ENCODE data around the gene CDH26.

CDH26 gene

GRCh38 chr20:60050193-60050947 is 92.1 kb downstream of the CDH26 start:
- WGBS = 79% methylated on average over 13 of the region's 13 CpGs

GRCh38 chr20:60051911-60052310 is 93.7 kb downstream of the CDH26 start:
- Histone ChIP-seq H3K9me3 (ENCODE audit: control insufficient read depth, low read length) (no peaks in the 10 kb centered on the region), H3K4ac (ENCODE audit: low read depth in 1 of 2, low read length in 2 of 2) (no peak overlapping the region)
- 85% methylated on average over 3 of the region's 3 CpGs for WGBS

More at GRCh38 chr20:60050193-60050947, 92.1 kb downstream of the CDH26 start:
- Histone ChIP-seq H2AFZ (ENCODE audit: low read depth, low read length) (no peak overlapping the region), H3K9me3 (ENCODE audit: control insufficient read depth, low read length) (no peaks in the 10 kb centered on the region), H3K4me2 (ENCODE audit: low read length, poor library complexity, severe bottlenecking) (no peak overlapping the region), H2BK15ac (ENCODE audit: low read depth, poor library complexity, severe bottlenecking) (no peak overlapping the region), H3K14ac (ENCODE audit: low read length in 2 of 2) (no peak overlapping the region), H3K4me3 (ENCODE audit: insufficient read depth in 1 of 2, low read depth in 1 of 2, low read length in 2 of 2) (no peak overlapping the region), H3K4me1 (ENCODE audit: control insufficient read depth, insufficient read depth, low read depth, low read length) (peaks cover 5% of the 10 kb centered on the region), H2AK5ac (ENCODE audit: low read length, severe bottlenecking) (no peak overlapping the region), H3K9ac (ENCODE audit: low read length) (no peak overlapping the region), H2BK120ac (ENCODE audit: low read depth, low read length) (no peak overlapping the region), H3K4ac (ENCODE audit: low read depth in 1 of 2, low read length in 2 of 2) (no peak overlapping the region), H4K8ac (ENCODE audit: low read length) (no peak overlapping the region), H3K23ac (ENCODE audit: low read length in 2 of 2) (no peak overlapping the region), H2BK5ac (ENCODE audit: low read depth, low read length, poor library complexity, severe bottlenecking) (no peak overlapping the region), H2BK12ac (ENCODE audit: low read length in 2 of 2) (no peak overlapping the region), H3K27me3 (ENCODE audit: control insufficient read depth in 1 of 2, insufficient read depth in 1 of 2, low read length in 2 of 2) (peaks cover 0 to 39% of the 10 kb centered on the region in 2 experiments), H3K27ac (ENCODE audit: low read length, poor library complexity, severe bottlenecking) (no peak overlapping the region), H4K91ac (ENCODE audit: low read length) (no peak overlapping the region), H3K36me3 (ENCODE audit: control insufficient read depth in 1 of 2, insufficient read depth in 2 of 2, low read depth in 1 of 2, low read length in 2 of 2) (no peaks in the 10 kb centered on the region), H3K79me1 (replicated peaks; ENCODE audit: low read length, poor library complexity, severe bottlenecking) (no peaks in the 10 kb centered on the region), H3K18ac (ENCODE audit: low read depth in 1 of 2, low read length in 2 of 2) (no peak overlapping the region)
- no peak for DNase-seq

GRCh38 chr20:60052322-60052721 is 94.1 kb downstream of the CDH26 start:
- Histone ChIP-seq H3K4ac (ENCODE audit: low read depth in 1 of 2, low read length in 2 of 2) (no peak overlapping the region), H2AFZ (ENCODE audit: low read depth, low read length) (no peak overlapping the region), H3K14ac (ENCODE audit: low read length in 2 of 2) (no peak overlapping the region), H2BK120ac (ENCODE audit: low read depth, low read length) (no peak overlapping the region), H3K4me2 (ENCODE audit: low read length, poor library complexity, severe bottlenecking) (no peak overlapping the region), H3K18ac (ENCODE audit: low read depth in 1 of 2, low read length in 2 of 2) (no peak overlapping the region), H4K91ac (ENCODE audit: low read length) (no peak overlapping the region), H3K27ac (ENCODE audit: low read length, poor library complexity, severe bottlenecking) (no peak overlapping the region), H3K9ac (ENCODE audit: low read length) (no peak overlapping the region), H3K79me1 (replicated peaks; ENCODE audit: low read length, poor library complexity, severe bottlenecking) (no peaks in the 10 kb centered on the region), H2BK5ac (ENCODE audit: low read depth, low read length, poor library complexity, severe bottlenecking) (no peak overlapping the region), H2AK5ac (ENCODE audit: low read length, severe bottlenecking) (no peak overlapping the region), H3K4me3 (ENCODE audit: insufficient read depth in 1 of 2, low read depth in 1 of 2, low read length in 2 of 2) (no peak overlapping the region), H3K9me3 (ENCODE audit: control insufficient read depth, low read length) (no peaks in the 10 kb centered on the region), H4K8ac (ENCODE audit: low read length) (no peak overlapping the region), H2BK12ac (ENCODE audit: low read length in 2 of 2) (no peak overlapping the region), H2BK15ac (ENCODE audit: low read depth, poor library complexity, severe bottlenecking) (no peak overlapping the region), H3K4me1 (ENCODE audit: control insufficient read depth, insufficient read depth, low read depth, low read length) (peaks cover 6% of the 10 kb centered on the region), H3K23ac (ENCODE audit: low read length in 2 of 2) (no peak overlapping the region), H3K36me3 (ENCODE audit: control insufficient read depth in 1 of 2, insufficient read depth in 2 of 2, low read depth in 1 of 2, low read length in 2 of 2) (no peaks in the 10 kb centered on the region), H3K27me3 (ENCODE audit: control insufficient read depth in 1 of 2, insufficient read depth in 1 of 2, low read length in 2 of 2) (peaks cover 0 to 46% of the 10 kb centered on the region in 2 experiments)
- DNase-seq = no peak
- WGBS = 74% methylated on average over 3 of the region's 3 CpGs

More at GRCh38 chr20:60051911-60052310, 93.7 kb downstream of the CDH26 start:
- Histone ChIP-seq H3K36me3 (ENCODE audit: control insufficient read depth in 1 of 2, insufficient read depth in 2 of 2, low read depth in 1 of 2, low read length in 2 of 2) (no peaks in the 10 kb centered on the region), H3K23ac (ENCODE audit: low read length in 2 of 2) (no peak overlapping the region), H2BK12ac (ENCODE audit: low read length in 2 of 2) (no peak overlapping the region), H2BK15ac (ENCODE audit: low read depth, poor library complexity, severe bottlenecking) (no peak overlapping the region), H3K18ac (ENCODE audit: low read depth in 1 of 2, low read length in 2 of 2) (no peak overlapping the region), H3K4me1 (ENCODE audit: control insufficient read depth, insufficient read depth, low read depth, low read length) (peaks cover 6% of the 10 kb centered on the region), H2AFZ (ENCODE audit: low read depth, low read length) (no peak overlapping the region), H3K9ac (ENCODE audit: low read length) (no peak overlapping the region), H3K79me1 (replicated peaks; ENCODE audit: low read length, poor library complexity, severe bottlenecking) (no peaks in the 10 kb centered on the region), H4K91ac (ENCODE audit: low read length) (no peak overlapping the region), H2BK5ac (ENCODE audit: low read depth, low read length, poor library complexity, severe bottlenecking) (no peak overlapping the region), H3K4me3 (ENCODE audit: insufficient read depth in 1 of 2, low read depth in 1 of 2, low read length in 2 of 2) (no peak overlapping the region), H3K4me2 (ENCODE audit: low read length, poor library complexity, severe bottlenecking) (no peak overlapping the region), H2AK5ac (ENCODE audit: low read length, severe bottlenecking) (no peak overlapping the region), H3K27me3 (ENCODE audit: control insufficient read depth in 1 of 2, insufficient read depth in 1 of 2, low read length in 2 of 2) (peaks cover 0 to 46% of the 10 kb centered on the region in 2 experiments), H2BK120ac (ENCODE audit: low read depth, low read length) (no peak overlapping the region), H3K27ac (ENCODE audit: low read length, poor library complexity, severe bottlenecking) (no peak overlapping the region), H3K14ac (ENCODE audit: low read length in 2 of 2) (no peak overlapping the region), H4K8ac (ENCODE audit: low read length) (no peak overlapping the region)
- DNase-seq = no peak

GRCh38 chr20:60053125-60053817 is 95.0 kb downstream of the CDH26 start:
- no peak for DNase-seq
- no peaks in the 10 kb centered on the region for H3K9me3 ChIP-seq (ENCODE audit: control insufficient read depth, low read length)
- H2BK15ac ChIP-seq (ENCODE audit: low read depth, poor library complexity, severe bottlenecking) = no peak overlapping the region
- no peak overlapping the region for H4K91ac ChIP-seq (ENCODE audit: low read length)
- no peaks in the 10 kb centered on the region for H3K36me3 ChIP-seq (ENCODE audit: control insufficient read depth in 1 of 2, insufficient read depth in 2 of 2, low read depth in 1 of 2, low read length in 2 of 2)
- no peak overlapping the region for H2AK5ac ChIP-seq (ENCODE audit: low read length, severe bottlenecking)
- H3K23ac ChIP-seq (ENCODE audit: low read length in 2 of 2) = no peak overlapping the region
- no peak overlapping the region for H3K9ac ChIP-seq (ENCODE audit: low read length)
- H3K4me1 ChIP-seq (ENCODE audit: control insufficient read depth, insufficient read depth, low read depth, low read length) = peaks cover 14% of the 10 kb centered on the region
- no peak overlapping the region for H2BK120ac ChIP-seq (ENCODE audit: low read depth, low read length)
- WGBS = 79% methylated on average over 16 of the region's 16 CpGs
- no peak overlapping the region for H3K4me2 ChIP-seq (ENCODE audit: low read length, poor library complexity, severe bottlenecking)
- no peak overlapping the region for H3K18ac ChIP-seq (ENCODE audit: low read depth in 1 of 2, low read length in 2 of 2)
- H3K27me3 ChIP-seq (ENCODE audit: control insufficient read depth in 1 of 2, insufficient read depth in 1 of 2, low read length in 2 of 2) = peaks cover 0 to 50% of the 10 kb centered on the region in 2 experiments
- no peak overlapping the region for H2BK12ac ChIP-seq (ENCODE audit: low read length in 2 of 2)
- no peak overlapping the region for H2AFZ ChIP-seq (ENCODE audit: low read depth, low read length)
- no peak overlapping the region for H3K14ac ChIP-seq (ENCODE audit: low read length in 2 of 2)
- no peak overlapping the region for H3K4me3 ChIP-seq (ENCODE audit: insufficient read depth in 1 of 2, low read depth in 1 of 2, low read length in 2 of 2)
- H4K8ac ChIP-seq (ENCODE audit: low read length) = no peak overlapping the region
- H3K4ac ChIP-seq (ENCODE audit: low read depth in 1 of 2, low read length in 2 of 2) = no peak overlapping the region
- no peak overlapping the region for H2BK5ac ChIP-seq (ENCODE audit: low read depth, low read length, poor library complexity, severe bottlenecking)
- H3K27ac ChIP-seq (ENCODE audit: low read length, poor library complexity, severe bottlenecking) = no peak overlapping the region
- H3K79me1 ChIP-seq (replicated peaks; ENCODE audit: low read length, poor library complexity, severe bottlenecking) = no peaks in the 10 kb centered on the region

All from mesenchymal stem cell (in vitro differentiated cells and primary cell).